NB4 (cell line): ENCODE results near the gene OR51M1.

ENCODE experiments used
- MYC ChIP-seq: IDR thresholded peaks from 2 replicates; pipeline ENCODE4 v1.6.1; 2011; ENCODE audit warnings: low read depth, low read length
- POLR2A ChIP-seq: IDR thresholded peaks from 2 replicates; pipeline ENCODE4 v1.6.1; 2011; ENCODE audit warnings: mild to moderate bottlenecking; ENCODE audit not compliant: insufficient read length; ENCODE audit errors: extremely low read depth
- TF ChIP-seq, protein P1 (sequence below): IDR thresholded peaks from one replicate; pipeline ENCODE4 v1.5.1; 2012; ENCODE audit warnings: low read depth, low read length
- TF ChIP-seq, protein P2 (sequence below): IDR thresholded peaks from 2 replicates; pipeline ENCODE4 v1.6.1; 2011; ENCODE audit warnings: low read depth, low read length

GRCh38 chr11:5343474-5344335, 39.9 kb upstream of the OR51M1 start, which contains the start of gene OR51B5:
- TF ChIP-seq, protein P1, sequence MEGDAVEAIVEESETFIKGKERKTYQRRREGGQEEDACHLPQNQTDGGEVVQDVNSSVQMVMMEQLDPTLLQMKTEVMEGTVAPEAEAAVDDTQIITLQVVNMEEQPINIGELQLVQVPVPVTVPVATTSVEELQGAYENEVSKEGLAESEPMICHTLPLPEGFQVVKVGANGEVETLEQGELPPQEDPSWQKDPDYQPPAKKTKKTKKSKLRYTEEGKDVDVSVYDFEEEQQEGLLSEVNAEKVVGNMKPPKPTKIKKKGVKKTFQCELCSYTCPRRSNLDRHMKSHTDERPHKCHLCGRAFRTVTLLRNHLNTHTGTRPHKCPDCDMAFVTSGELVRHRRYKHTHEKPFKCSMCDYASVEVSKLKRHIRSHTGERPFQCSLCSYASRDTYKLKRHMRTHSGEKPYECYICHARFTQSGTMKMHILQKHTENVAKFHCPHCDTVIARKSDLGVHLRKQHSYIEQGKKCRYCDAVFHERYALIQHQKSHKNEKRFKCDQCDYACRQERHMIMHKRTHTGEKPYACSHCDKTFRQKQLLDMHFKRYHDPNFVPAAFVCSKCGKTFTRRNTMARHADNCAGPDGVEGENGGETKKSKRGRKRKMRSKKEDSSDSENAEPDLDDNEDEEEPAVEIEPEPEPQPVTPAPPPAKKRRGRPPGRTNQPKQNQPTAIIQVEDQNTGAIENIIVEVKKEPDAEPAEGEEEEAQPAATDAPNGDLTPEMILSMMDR = no peak
- TF ChIP-seq POLR2A (no peak), MYC (no peak)
- TF ChIP-seq, protein P2, sequence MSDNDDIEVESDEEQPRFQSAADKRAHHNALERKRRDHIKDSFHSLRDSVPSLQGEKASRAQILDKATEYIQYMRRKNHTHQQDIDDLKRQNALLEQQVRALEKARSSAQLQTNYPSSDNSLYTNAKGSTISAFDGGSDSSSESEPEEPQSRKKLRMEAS = no peak
